HG02610 (cell line): ENCODE measurements around the gene LASP1NB.
"Not testable (repeated sequence)": the region's sequence is repeated elsewhere in the genome, so short reads cannot be mapped to it uniquely, and the experiment has no call there.

Experiments
- ATAC-seq: cut with Tn5 transposase; IDR thresholded peaks from one replicate; pipeline ENCODE4 v1.9.1; 2021; ENCODE audit warnings: mild to moderate bottlenecking, moderate library complexity; ENCODE audit not compliant: unreplicated experiment

Gene LASP1NB

GRCh38 chr17:38916771-38917170 is 8.6 kb upstream of the LASP1NB start:
- ATAC-seq, result no peak

- no peak for ATAC-seq
These were observed 8.2 kb upstream of the LASP1NB start for GRCh38 chr17:38917259-38917658.

- ATAC-seq, result no peak
These were observed 7.1 kb upstream of the LASP1NB start for GRCh38 chr17:38918129-38918913.

GRCh38 chr17:38918916-38919315 is 6.5 kb upstream of the LASP1NB start:
- ATAC-seq, result no peak

GRCh38 chr17:38919316-38920078 is 5.9 kb upstream of the LASP1NB start:
- ATAC-seq, result no peak

- ATAC-seq, result no peak
These were observed 4.8 kb upstream of the LASP1NB start for GRCh38 chr17:38920374-38921291.

- ATAC-seq, result no peak
These were observed 3.5 kb upstream of the LASP1NB start for GRCh38 chr17:38921756-38922411.

GRCh38 chr17:38922538-38923297 is 2.7 kb upstream of the LASP1NB start:
- ATAC-seq, result no peak

GRCh38 chr17:38926293-38927070 is 1.1 kb downstream of the LASP1NB start:
- ATAC-seq, result peak; percentile 51

GRCh38 chr17:38930782-38931181 is 5.4 kb downstream of the LASP1NB start:
- not testable (repeated sequence) for ATAC-seq

- not testable (repeated sequence) for ATAC-seq
These were observed 8.5 kb downstream of the LASP1NB start for GRCh38 chr17:38933962-38934361.

GRCh38 chr17:38939987-38940386 is 14.6 kb downstream of the LASP1NB start:
- no peak for ATAC-seq

- no peak for ATAC-seq
These were observed 15.0 kb downstream of the LASP1NB start for GRCh38 chr17:38940404-38940803.

- ATAC-seq, result no peak
These were observed 17.4 kb downstream of the LASP1NB start for GRCh38 chr17:38942696-38943334.

GRCh38 chr17:38943607-38944006 is 18.2 kb downstream of the LASP1NB start:
- no peak for ATAC-seq

GRCh38 chr17:38947189-38947588 is 21.8 kb downstream of the LASP1NB start:
- ATAC-seq, result no peak

GRCh38 chr17:38953800-38954199 is 28.4 kb downstream of the LASP1NB start:
- not testable (repeated sequence) for ATAC-seq

- ATAC-seq, result no peak
These were observed 32.9 kb downstream of the LASP1NB start for GRCh38 chr17:38958326-38958725.

GRCh38 chr17:38958756-38959155 is 33.3 kb downstream of the LASP1NB start:
- no peak for ATAC-seq
